CD4-positive, alpha-beta memory T cell (primary cell): ENCODE measurements around the gene ZKSCAN5. TPM values are rescaled to one million over a fixed set of nuclear protein-coding genes. Genes with fewer than 3 reads are reported as not detected.

ENCODE experiments used
- CTCF ChIA-PET: fragments of 350-600 bp; sonication (Branson Sonifier 250); formaldehyde crosslinking; loops from one replicate; lab custom pipeline; 2021; ENCODE audit warnings: inconsistent platforms; ENCODE audit not compliant: partially characterized antibody; lab: Charles Lee
- POLR2A ChIA-PET: fragments of 350-600 bp; sonication (Branson Sonifier 250); formaldehyde crosslinking; loops from one replicate; lab custom pipeline; 2021; ENCODE audit not compliant: partially characterized antibody; lab: Charles Lee
- DNase-seq, 5 donors: peaks; one replicate each; pipeline versions ENCODE4 v3.0.0 to v3.0.0-alpha.2; 2020 to 2022; ENCODE audit warnings: mixed read lengths in 1 of 5
- H3K27ac ChIP-seq: one replicate; pipeline ENCODE4 v1.7.0; 2013; ENCODE audit warnings: low read depth, low read length
- H3K27me3 ChIP-seq: 2 replicates; pipeline ENCODE4 v1.7.0; 2013; ENCODE audit warnings: mild to moderate bottlenecking, low read length, moderate library complexity; ENCODE audit not compliant: insufficient read depth
- H3K36me3 ChIP-seq: 2 replicates; pipeline ENCODE4 v1.7.0; 2013; ENCODE audit warnings: mild to moderate bottlenecking, low read length, moderate library complexity; ENCODE audit not compliant: insufficient read depth
- H3K4me1 ChIP-seq: 2 replicates; pipeline ENCODE4 v1.7.0; 2013; ENCODE audit warnings: mild to moderate bottlenecking, low read length, moderate library complexity; ENCODE audit not compliant: insufficient read depth
- H3K4me3 ChIP-seq, 2 donors: one replicate each; pipeline ENCODE4 v1.7.0; 2013; ENCODE audit warnings: low read length in 2 of 2, mild to moderate bottlenecking in 1 of 2
- H3K9me3 ChIP-seq, 2 donors: one replicate each; pipeline ENCODE4 v1.7.0; 2013; ENCODE audit warnings: low read length in 2 of 2, control low read depth in 1 of 2; ENCODE audit not compliant: control insufficient read depth in 1 of 2
- H3K27ac Mint-ChIP-seq, 7 donors: one replicate each; pipeline ENCODE4 v1.8.0; 2020 to 2021; ENCODE audit warnings: mixed read lengths in 7 of 7, mild to moderate bottlenecking in 6 of 7, inconsistent platforms in 3 of 7, moderate library complexity in 3 of 7
- H3K27me3 Mint-ChIP-seq, 2 donors: one replicate each; pipeline ENCODE4 v1.8.0; 2020 to 2021; ENCODE audit warnings: mixed read lengths in 2 of 2
- H3K36me3 Mint-ChIP-seq, 2 donors: one replicate each; pipeline ENCODE4 v1.8.0; 2020 to 2021; ENCODE audit warnings: mixed read lengths in 2 of 2, inconsistent platforms in 1 of 2, mild to moderate bottlenecking in 1 of 2
- H3K4me1 Mint-ChIP-seq, 4 donors: one replicate each; pipeline ENCODE4 v1.8.0; 2020 to 2021; ENCODE audit warnings: mixed read lengths in 4 of 4, mild to moderate bottlenecking in 1 of 4
- H3K4me3 Mint-ChIP-seq, 8 donors: one replicate each; pipeline ENCODE4 v1.8.0; 2020 to 2021; ENCODE audit warnings: mixed read lengths in 8 of 8, mild to moderate bottlenecking in 7 of 8, moderate library complexity in 6 of 8, inconsistent platforms in 3 of 8
- H3K9me3 Mint-ChIP-seq, 8 donors: one replicate each; pipeline ENCODE4 v1.8.0; 2020 to 2021; ENCODE audit warnings: mixed read lengths in 8 of 8, mild to moderate bottlenecking in 5 of 8, inconsistent platforms in 3 of 8, moderate library complexity in 1 of 8
- intact Hi-C: fragments of 100-400 bp; cut with micrococcal nuclease; formaldehyde crosslinking; loops from one replicate; pipeline ENCODE4 v1.15.1; 2023
- polyA plus RNA-seq, 2 donors: library from polyadenylated mRNA; unstranded; fragments of 300-500 nt; fragmentation: Illumina TruSeq; gene quantifications; one replicate each; pipeline ENCODE4 v1.2.3, GENCODE V29; 2021
- total RNA-seq, 2 experiments: library from RNA; stranded (reverse); gene quantifications; one replicate each; pipeline ENCODE4 v1.2.3, GENCODE V29; 2021

Gene ZKSCAN5
- total RNA-seq: 1 to 10 TPM; 8.8 to 9.3 TPM
- 1 to 10 TPM; 2.5 to 7.0 TPM for polyA plus RNA-seq

DNA sequence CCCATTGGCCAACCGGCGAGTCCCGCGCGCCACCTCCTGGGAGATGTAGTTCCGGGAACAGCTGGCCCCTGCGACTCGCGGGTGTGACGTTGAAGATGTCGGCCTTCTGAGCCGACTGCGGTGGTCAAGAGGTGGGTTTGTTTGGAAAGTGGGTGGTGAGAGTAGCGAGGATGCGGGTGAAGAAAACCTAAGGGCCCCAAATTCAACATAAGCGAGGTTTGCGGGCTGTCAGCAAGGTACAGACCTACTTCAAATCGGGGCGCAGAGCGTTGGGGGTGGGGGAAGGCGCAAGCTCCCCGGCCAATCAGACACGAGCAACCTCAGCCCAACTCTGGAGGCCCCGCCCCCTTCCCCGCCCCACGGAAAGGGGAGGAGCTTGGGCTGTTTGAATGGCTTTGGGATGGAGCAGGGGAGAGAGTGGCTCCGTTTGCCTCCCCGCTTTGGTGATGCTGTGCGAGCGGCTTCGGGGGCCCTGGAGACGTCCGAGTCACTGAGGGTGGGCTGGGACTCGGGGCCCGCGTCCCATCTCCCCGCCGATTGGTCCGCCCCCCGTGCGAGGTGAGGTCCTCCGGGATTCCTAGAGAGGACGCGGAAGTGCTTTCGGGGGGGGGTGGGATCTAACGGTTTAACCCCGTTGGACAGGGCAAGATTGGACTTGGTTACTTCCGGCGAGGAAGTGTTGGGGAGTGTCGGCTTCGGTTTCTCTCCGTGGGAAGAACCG is at the start of gene ZKSCAN5:
Gene ZKSCAN5, plus strand, starts transcription at position 60 of the 721 bp plus-strand sequence. CDS start 1,383 bp downstream, outside the sequence.
- H3K9me3 ChIP-seq: no peaks in the 10 kb centered on the region
- POLR2A ChIA-PET: interaction anchor here (0.6 to 4.3 kb wide), 24 partner anchors 9 to 1203 kb away, joined by 3 to 86 read pairs (median 6); partner anchors contain the start of genes AP4M1, ATP5MF, BUD31 and CPSF4
- CTCF ChIA-PET: interaction anchor here (1.2 to 2.2 kb wide), 3 partner anchors 53 to 577 kb away, joined by 4 to 7 read pairs (median 5); partner anchors contain the start of gene ZNF655
- Mint-ChIP-seq H3K4me1 (peaks cover 18 to 42% (median 29%) of the 10 kb centered on the region in 4 donors), H3K27me3 (no peaks in the 10 kb centered on the region), H3K9me3 (peaks cover 0 to 1% (median 0%) of the 10 kb centered on the region in 8 donors), H3K4me3 (peak within 1 kb of the TSS; percentile 93 to 100 (median 99)), H3K27ac (peak within 1 kb of the TSS; percentile 89 to 100 (median 99)), H3K36me3 (peaks cover 0 to 16% of the 10 kb centered on the region in 2 donors)
- peaks cover 24% of the 10 kb centered on the region for H3K4me1 ChIP-seq
- DNase-seq: peak; percentile 97 to 99 (median 97)
- no peaks in the 10 kb centered on the region for H3K27me3 ChIP-seq
- H3K4me3 ChIP-seq: peak within 1 kb of the TSS; percentile 94 to 95
- H3K36me3 ChIP-seq: no peaks in the 10 kb centered on the region
- H3K27ac ChIP-seq: peak within 1 kb of the TSS; percentile 86
- intact Hi-C loops: loop anchor here (1.0 to 2.0 kb wide), 9 partner anchors 32 to 924 kb away; partner anchors contain the start of genes ARPC1B, ATP5MF, BUD31 and CPSF4

DNA sequence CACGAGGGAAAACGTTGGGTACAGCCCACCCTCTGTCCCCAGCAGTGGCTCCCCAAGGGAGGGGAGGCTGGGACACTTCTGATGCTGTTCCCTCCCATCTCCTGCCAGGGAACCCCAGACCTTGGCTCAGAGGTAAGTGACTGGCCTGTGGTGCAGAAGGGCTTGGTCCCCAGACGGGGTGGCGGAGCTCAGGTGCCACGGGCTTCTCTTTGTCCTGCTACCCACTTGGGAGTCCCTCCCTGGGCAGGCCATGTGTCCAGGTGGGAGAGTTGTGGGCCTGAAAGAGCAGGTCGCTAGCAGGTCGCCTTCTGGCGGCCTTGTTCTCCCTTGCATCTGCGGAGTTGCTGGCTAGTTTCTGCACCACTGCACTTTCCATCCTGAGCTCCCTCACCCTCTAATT is 48.6 kb upstream of the ZKSCAN5 start:
- no peaks in the 10 kb centered on the region for H3K27me3 ChIP-seq
- H3K4me1 ChIP-seq: peaks cover 9% of the 10 kb centered on the region
- Mint-ChIP-seq H3K9me3 (no peaks in the 10 kb centered on the region), H3K4me3 (no peak overlapping the region), H3K27me3 (no peaks in the 10 kb centered on the region), H3K36me3 (peaks cover 30 to 71% of the 10 kb centered on the region in 2 donors), H3K27ac (no peak overlapping the region), H3K4me1 (peaks cover 10 to 20% (median 13%) of the 10 kb centered on the region in 4 donors)
- POLR2A ChIA-PET: interaction anchor here (0.6 kb wide), 1 partner anchor 28 kb away, joined by 3 read pairs; no protein-coding TSS in a partner anchor
- no peak overlapping the region for H3K27ac ChIP-seq
- no peaks in the 10 kb centered on the region for H3K9me3 ChIP-seq
- intact Hi-C loops: no loop called here
- no peak overlapping the region for H3K4me3 ChIP-seq
- no peak for DNase-seq
- CTCF ChIA-PET: no interaction called here
- peaks cover 58% of the 10 kb centered on the region for H3K36me3 ChIP-seq

DNA sequence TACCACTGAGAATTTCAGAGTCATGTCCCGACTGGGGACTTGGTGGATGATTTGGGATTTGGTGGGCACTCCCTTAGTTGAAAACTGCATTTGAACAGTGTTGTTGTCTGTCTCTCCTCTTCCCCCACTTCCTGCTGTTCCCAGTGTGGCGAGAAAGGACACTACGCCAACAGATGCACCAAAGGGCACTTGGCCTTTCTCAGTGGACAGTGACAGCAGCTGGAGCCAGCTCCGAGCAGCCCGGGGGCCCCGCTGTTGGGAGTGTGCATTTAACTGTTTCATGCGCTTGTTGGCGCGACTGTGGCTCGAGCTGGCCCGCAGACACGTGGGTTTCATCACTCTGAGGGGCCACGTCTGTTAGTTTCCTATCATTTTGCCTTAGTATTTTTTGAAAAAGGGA is 48.2 kb upstream of the ZKSCAN5 start:
- H3K9me3 Mint-ChIP-seq: no peaks in the 10 kb centered on the region
- peaks cover 55% of the 10 kb centered on the region for H3K36me3 ChIP-seq
- ChIA-PET CTCF (no interaction called here), POLR2A (interaction anchor here (0.6 kb wide), 1 partner anchor 28 kb away, joined by 3 read pairs; no protein-coding TSS in a partner anchor)
- H3K4me1 Mint-ChIP-seq: peaks cover 10 to 21% (median 15%) of the 10 kb centered on the region in 4 donors
- DNase-seq: no peak
- H3K27me3 Mint-ChIP-seq: no peaks in the 10 kb centered on the region
- H3K4me3 Mint-ChIP-seq: no peak overlapping the region
- no peaks in the 10 kb centered on the region for H3K9me3 ChIP-seq
- H3K36me3 Mint-ChIP-seq: peaks cover 27 to 68% of the 10 kb centered on the region in 2 donors
- intact Hi-C loops: no loop called here
- H3K27me3 ChIP-seq: no peaks in the 10 kb centered on the region
- H3K4me3 ChIP-seq: no peak overlapping the region
- H3K27ac Mint-ChIP-seq: peak overlapping the region in 1 of 7 donors; percentile 38
- H3K27ac ChIP-seq: no peak overlapping the region
- H3K4me1 ChIP-seq: peaks cover 13% of the 10 kb centered on the region

DNA sequence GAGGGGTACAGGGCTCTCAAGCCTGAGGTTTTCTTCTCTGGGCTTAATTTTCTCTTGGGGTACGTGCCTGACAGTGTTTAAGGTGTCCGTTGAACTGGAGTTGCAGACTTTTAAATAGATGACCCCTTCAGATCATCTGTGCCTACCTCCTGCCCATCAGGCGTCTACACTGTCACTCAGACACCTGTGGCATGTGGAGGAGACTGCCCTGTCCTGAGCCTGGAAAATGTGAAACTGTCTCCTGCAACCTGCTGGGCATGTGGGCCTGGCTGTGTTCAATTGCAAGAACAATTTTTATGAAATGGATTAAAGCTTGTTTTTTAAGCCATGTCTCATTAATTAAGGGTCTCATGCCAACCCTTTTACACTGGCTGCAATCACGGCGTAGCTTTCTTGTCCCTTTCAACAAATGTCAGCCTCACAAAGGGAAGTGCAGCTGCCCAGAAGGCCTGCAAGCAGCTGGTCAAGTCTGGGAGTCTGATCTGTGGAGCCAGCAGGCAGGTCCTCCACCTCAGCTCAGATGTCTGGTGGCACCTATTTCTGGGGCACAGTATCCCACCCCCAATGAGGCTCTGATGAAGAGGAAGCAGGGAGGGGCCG is 47.3 kb upstream of the ZKSCAN5 start:
- no peaks in the 10 kb centered on the region for H3K9me3 Mint-ChIP-seq
- peaks cover 10 to 23% (median 17%) of the 10 kb centered on the region in 4 donors for H3K4me1 Mint-ChIP-seq
- intact Hi-C loops: no loop called here
- H3K36me3 Mint-ChIP-seq: peaks cover 27 to 68% of the 10 kb centered on the region in 2 donors
- Histone ChIP-seq H3K4me1 (peaks cover 18% of the 10 kb centered on the region), H3K27me3 (no peaks in the 10 kb centered on the region), H3K27ac (no peak overlapping the region), H3K4me3 (no peak overlapping the region), H3K36me3 (peaks cover 55% of the 10 kb centered on the region), H3K9me3 (no peaks in the 10 kb centered on the region)
- H3K27ac Mint-ChIP-seq: peak overlapping the region in 2 of 7 donors; percentile 36 to 38
- H3K4me3 Mint-ChIP-seq: no peak overlapping the region
- POLR2A ChIA-PET: no interaction called here
- DNase-seq: no peak
- CTCF ChIA-PET: no interaction called here
- no peaks in the 10 kb centered on the region for H3K27me3 Mint-ChIP-seq

DNA sequence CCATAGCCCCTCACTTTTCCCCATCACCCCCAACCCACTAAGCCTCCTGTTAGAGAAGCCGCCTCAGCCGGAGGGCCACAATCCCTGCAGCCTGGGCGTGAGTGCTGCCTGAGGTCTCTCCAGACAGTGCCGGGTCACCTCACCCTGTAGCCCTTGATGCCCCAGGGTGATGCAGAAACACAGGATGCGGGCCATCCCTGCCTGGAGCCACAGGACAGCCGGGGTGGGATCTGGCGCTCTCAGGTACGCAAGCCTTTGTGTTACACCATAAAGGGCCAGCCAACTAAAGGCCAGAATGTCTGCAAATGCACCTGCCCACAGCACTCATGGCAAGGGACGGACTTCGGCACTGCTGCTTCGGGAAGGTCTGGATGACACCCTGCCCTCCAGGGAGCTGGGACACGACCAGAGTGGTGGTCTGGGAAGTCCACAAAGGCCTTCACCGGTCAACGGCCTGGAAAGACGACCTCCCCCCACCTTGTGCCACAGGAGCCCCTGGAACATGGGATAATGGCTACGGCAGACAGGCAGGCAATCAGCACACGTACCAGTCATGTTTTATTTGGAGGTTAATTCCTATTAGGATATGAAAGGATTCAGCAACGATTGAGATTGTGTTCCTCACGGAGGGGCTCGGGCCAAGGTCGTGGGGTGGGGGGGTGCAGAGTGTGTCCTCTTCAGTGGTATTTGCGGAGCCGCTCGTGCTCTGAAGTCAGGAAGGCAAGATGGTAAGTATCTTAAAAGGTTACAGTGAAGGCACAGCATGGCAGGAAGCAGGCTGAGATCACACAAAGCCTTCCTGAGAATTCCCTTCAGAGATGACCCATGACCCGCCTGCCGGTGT is 46.6 kb upstream of the ZKSCAN5 start:
- H3K27me3 Mint-ChIP-seq: no peaks in the 10 kb centered on the region
- Histone ChIP-seq H3K36me3 (peaks cover 60% of the 10 kb centered on the region), H3K4me1 (peaks cover 22% of the 10 kb centered on the region), H3K27ac (no peak overlapping the region), H3K4me3 (no peak overlapping the region), H3K27me3 (no peaks in the 10 kb centered on the region), H3K9me3 (no peaks in the 10 kb centered on the region)
- ChIA-PET POLR2A (no interaction called here), CTCF (no interaction called here)
- peaks cover 11 to 30% (median 19%) of the 10 kb centered on the region in 4 donors for H3K4me1 Mint-ChIP-seq
- intact Hi-C loops: no loop called here
- no peak overlapping the region for H3K4me3 Mint-ChIP-seq
- no peak for DNase-seq
- H3K27ac Mint-ChIP-seq: peak overlapping the region in 2 of 7 donors; percentile 11 to 43
- H3K36me3 Mint-ChIP-seq: peaks cover 27 to 70% of the 10 kb centered on the region in 2 donors
- H3K9me3 Mint-ChIP-seq: no peaks in the 10 kb centered on the region

DNA sequence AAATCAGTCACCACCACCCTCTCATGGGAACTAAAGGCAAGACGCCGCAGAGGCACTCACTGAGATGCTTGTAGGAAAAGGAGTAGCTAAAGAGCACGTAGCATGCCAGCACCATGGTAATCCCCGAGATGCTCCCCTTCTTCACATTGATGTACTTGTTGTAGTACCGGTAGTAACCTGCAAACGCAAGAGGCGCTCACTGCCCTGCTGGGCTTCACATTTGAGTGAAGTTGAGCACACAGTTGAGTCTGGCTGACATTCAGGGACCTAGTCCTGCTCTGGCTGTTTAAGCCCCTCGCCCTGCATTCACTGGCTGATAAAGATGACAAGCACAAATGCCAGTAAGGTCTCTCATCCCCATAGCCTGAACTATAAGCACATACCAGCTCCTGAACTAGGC is 45.4 kb upstream of the ZKSCAN5 start:
- Mint-ChIP-seq H3K36me3 (peaks cover 26 to 68% of the 10 kb centered on the region in 2 donors), H3K9me3 (no peaks in the 10 kb centered on the region), H3K4me3 (no peak overlapping the region), H3K4me1 (peaks cover 15 to 38% (median 26%) of the 10 kb centered on the region in 4 donors), H3K27ac (peak overlapping the region in 2 of 7 donors; percentile 32 to 35), H3K27me3 (no peaks in the 10 kb centered on the region)
- H3K4me3 ChIP-seq: no peak overlapping the region
- H3K9me3 ChIP-seq: no peaks in the 10 kb centered on the region
- intact Hi-C loops: no loop called here
- peaks cover 56% of the 10 kb centered on the region for H3K36me3 ChIP-seq
- ChIA-PET CTCF (interaction anchor here (0.6 to 1.2 kb wide), 2 partner anchors 50 to 72 kb away, joined by 3 read pairs; no protein-coding TSS in a partner anchor), POLR2A (no interaction called here)
- H3K27ac ChIP-seq: no peak overlapping the region
- no peaks in the 10 kb centered on the region for H3K27me3 ChIP-seq
- no peak for DNase-seq
- peaks cover 33% of the 10 kb centered on the region for H3K4me1 ChIP-seq
